ENCODE measurements around the gene CDNF. TPM values are rescaled to one million over a fixed set of nuclear protein-coding genes. Genes with fewer than 3 reads are reported as not detected.
A peak's percentile ranks its signal among the peaks of the same experiment; 100 is the strongest.
"Not testable (repeated sequence)": the region's sequence is repeated elsewhere in the genome, so short reads cannot be mapped to it uniquely, and the experiment has no call there.

Gene CDNF
- total RNA-seq, 1 experiment from 2014 or later = 2.3 TPM

GRCh38 chr10:14820775-14821154 lies 17.1 kb downstream of the CDNF start:
- no peak for DNase-seq
- peaks cover 26% of the 10 kb centered on the region for H3K4me1 Mint-ChIP-seq (ENCODE audit: low read depth, unreplicated experiment)
- no peak for TF ChIP-seq CTCF (IDR thresholded peaks at IDR 0.05; ENCODE audit: unreplicated experiment)
- no peaks in the 10 kb centered on the region for H3K9me3 Mint-ChIP-seq (ENCODE audit: low read depth, unreplicated experiment)
- intact Hi-C loops (cut with micrococcal nuclease; ENCODE audit: unreplicated experiment) = loop anchor here (5.0 to 10.0 kb wide), 2 partner anchors 246 to 288 kb away; no protein-coding TSS in a partner anchor
- no peak overlapping the region for H3K4me3 Mint-ChIP-seq (ENCODE audit: low read depth, unreplicated experiment)
- H3K27me3 Mint-ChIP-seq (ENCODE audit: unreplicated experiment) = no peaks in the 10 kb centered on the region
- CTCF ChIA-PET = no interaction called here
- BruUV-seq (replicated peaks) = no TSS peak
- H3K36me3 Mint-ChIP-seq (ENCODE audit: insufficient read depth, unreplicated experiment) = peaks cover 7% of the 10 kb centered on the region
- H3K27ac Mint-ChIP-seq (ENCODE audit: unreplicated experiment) = peak overlapping the region; percentile 48

DNA sequence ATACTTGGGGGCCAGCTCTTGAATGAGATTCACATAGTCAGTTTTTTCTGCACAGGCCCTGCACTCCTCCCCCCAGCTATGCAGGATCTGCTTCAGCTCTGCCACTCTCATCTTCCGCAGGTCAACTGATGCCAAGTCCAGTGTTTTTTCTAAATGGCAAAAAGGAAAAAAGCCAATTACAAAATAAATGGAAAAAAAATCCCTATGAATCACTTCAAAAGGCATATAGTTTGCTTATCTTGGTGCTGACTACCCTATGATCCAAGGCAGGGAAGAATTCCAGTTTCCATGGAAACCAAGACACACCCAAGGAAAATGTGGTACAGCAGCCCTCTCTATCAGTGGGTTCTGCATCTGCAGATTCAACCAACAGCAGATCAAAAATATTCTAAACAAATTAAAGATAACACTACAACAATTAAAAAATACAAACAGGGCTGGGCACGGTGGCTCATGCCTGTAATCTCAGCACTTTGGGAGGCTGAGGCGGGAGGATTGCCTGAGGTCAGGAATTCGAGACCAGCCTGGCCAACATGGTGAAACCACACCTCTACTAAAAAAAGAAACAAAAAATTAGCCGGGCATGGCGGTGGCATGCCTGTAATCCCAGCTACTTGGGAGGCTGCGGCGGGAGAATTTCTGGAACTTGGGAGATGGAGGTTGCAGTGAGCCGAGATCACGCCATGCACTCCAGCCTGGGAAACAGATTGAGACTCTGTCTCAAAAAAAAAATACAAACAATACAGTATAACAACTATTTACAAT lies 17.6 kb downstream of the CDNF start:
- DNase-seq = peak; percentile 15
- intact Hi-C loops (cut with micrococcal nuclease; ENCODE audit: unreplicated experiment) = loop anchor here (5.0 to 10.0 kb wide), 2 partner anchors 245 to 288 kb away; no protein-coding TSS in a partner anchor
- CTCF ChIA-PET = no interaction called here
- TF ChIP-seq CTCF (IDR thresholded peaks at IDR 0.05; ENCODE audit: unreplicated experiment) = no peak
- Mint-ChIP-seq H3K27ac (ENCODE audit: unreplicated experiment) (peak overlapping the region; percentile 50), H3K27me3 (ENCODE audit: unreplicated experiment) (no peaks in the 10 kb centered on the region), H3K9me3 (ENCODE audit: low read depth, unreplicated experiment) (no peaks in the 10 kb centered on the region), H3K36me3 (ENCODE audit: insufficient read depth, unreplicated experiment) (peaks cover 7% of the 10 kb centered on the region), H3K4me3 (ENCODE audit: low read depth, unreplicated experiment) (no peak overlapping the region), H3K4me1 (ENCODE audit: low read depth, unreplicated experiment) (peaks cover 26% of the 10 kb centered on the region)
- BruUV-seq (replicated peaks) = no TSS peak

DNA sequence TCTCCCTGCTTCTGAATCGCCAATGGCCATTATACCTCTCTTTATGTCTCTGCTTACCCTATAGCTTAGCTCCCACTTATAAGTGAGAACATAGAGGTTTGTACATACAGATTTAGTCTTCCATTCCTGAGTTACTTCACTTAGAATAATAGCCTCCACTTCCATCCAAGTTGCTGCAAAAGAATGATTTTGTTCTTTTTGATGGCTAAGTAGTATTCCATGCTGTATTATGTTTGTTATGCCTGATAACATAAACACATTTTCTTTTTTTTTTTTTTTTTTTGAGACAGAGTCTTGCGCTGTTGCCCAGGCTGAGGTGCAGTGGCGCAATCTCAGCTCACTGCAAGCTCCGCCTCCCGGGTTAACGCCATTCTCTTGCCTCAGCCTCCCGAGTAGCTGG lies 21.1 kb downstream of the CDNF start:
- H3K9me3 Mint-ChIP-seq (ENCODE audit: low read depth, unreplicated experiment); DNase-seq; intact Hi-C loops (cut with micrococcal nuclease; ENCODE audit: unreplicated experiment); CTCF ChIA-PET; H3K27me3 Mint-ChIP-seq (ENCODE audit: unreplicated experiment); H3K36me3 Mint-ChIP-seq (ENCODE audit: insufficient read depth, unreplicated experiment); BruUV-seq (replicated peaks); H3K27ac Mint-ChIP-seq (ENCODE audit: unreplicated experiment); H3K4me3 Mint-ChIP-seq (ENCODE audit: low read depth, unreplicated experiment): not testable (repeated sequence)
- H3K4me1 Mint-ChIP-seq (ENCODE audit: low read depth, unreplicated experiment) = peaks cover 17% of the 10 kb centered on the region

- Mint-ChIP-seq H3K36me3 (ENCODE audit: insufficient read depth, unreplicated experiment) (peaks cover 7% of the 10 kb centered on the region), H3K4me3 (ENCODE audit: low read depth, unreplicated experiment) (no peak overlapping the region), H3K4me1 (ENCODE audit: low read depth, unreplicated experiment) (peaks cover 12% of the 10 kb centered on the region), H3K27ac (ENCODE audit: unreplicated experiment) (no peak overlapping the region), H3K9me3 (ENCODE audit: low read depth, unreplicated experiment) (no peaks in the 10 kb centered on the region), H3K27me3 (ENCODE audit: unreplicated experiment) (no peaks in the 10 kb centered on the region)
- no peak for DNase-seq
- BruUV-seq (replicated peaks) = no TSS peak
- intact Hi-C loops (cut with micrococcal nuclease; ENCODE audit: unreplicated experiment) = no loop called here
- CTCF ChIA-PET = interaction anchor here (0.7 kb wide), 1 partner anchor 162 kb away, joined by 6 read pairs; no protein-coding TSS in a partner anchor
- TF ChIP-seq CTCF (IDR thresholded peaks at IDR 0.05; ENCODE audit: unreplicated experiment) = no peak
Observed at GRCh38 chr10:14815681-14816080, 22.2 kb downstream of the CDNF start.

GRCh38 chr10:14812271-14812670 lies 25.6 kb downstream of the CDNF start:
- intact Hi-C loops (cut with micrococcal nuclease; ENCODE audit: unreplicated experiment) = no loop called here
- Mint-ChIP-seq H3K4me3 (ENCODE audit: low read depth, unreplicated experiment) (no peak overlapping the region), H3K9me3 (ENCODE audit: low read depth, unreplicated experiment) (no peaks in the 10 kb centered on the region), H3K4me1 (ENCODE audit: low read depth, unreplicated experiment) (no peaks in the 10 kb centered on the region), H3K27me3 (ENCODE audit: unreplicated experiment) (no peaks in the 10 kb centered on the region), H3K36me3 (ENCODE audit: insufficient read depth, unreplicated experiment) (no peaks in the 10 kb centered on the region), H3K27ac (ENCODE audit: unreplicated experiment) (no peak overlapping the region)
- no peak for DNase-seq
- TF ChIP-seq CTCF (IDR thresholded peaks at IDR 0.05; ENCODE audit: unreplicated experiment) = no peak
- CTCF ChIA-PET = no interaction called here
- no TSS peak for BruUV-seq (replicated peaks)
